GM23338 (cell line): ENCODE results near the gene PSMD4. TPM values are rescaled to one million over a fixed set of nuclear protein-coding genes. Genes with fewer than 3 reads are reported as not detected.

Source experiments
- ATAC-seq: fragments of 200-7000 bp; cut with Tn5 transposase; 3 replicates; pipeline ENCODE4 v1.9.1; 2020
- DNase-seq: peaks from one replicate; pipeline ENCODE4 v3.0.0-alpha.2; 2015; ENCODE audit warnings: low spot score
- H2AFZ ChIP-seq: fragments of 200-600 bp; sonication (generic); 2 replicates; pipeline ENCODE4 v1.8.0; 2016; ENCODE audit warnings: antibody characterized with exemption, mild to moderate bottlenecking, moderate library complexity
- H3F3A ChIP-seq: fragments of 200-600 bp; sonication (generic); replicated peaks from 2 replicates; pipeline ENCODE4 v1.8.0; 2017; ENCODE audit warnings: antibody characterized with exemption, mixed run types, low read depth
- H3K27ac ChIP-seq: fragments of 200-600 bp; sonication (generic); 2 replicates; pipeline ENCODE4 v1.6.1; 2016; ENCODE audit warnings: low read depth
- H3K27me3 ChIP-seq: fragments of 200-600 bp; sonication (generic); 2 replicates; pipeline ENCODE4 v1.8.0; 2016; ENCODE audit warnings: mild to moderate bottlenecking, mixed run types, moderate library complexity; ENCODE audit not compliant: insufficient read depth
- H3K36me3 ChIP-seq: fragments of 200-600 bp; sonication (generic); 2 replicates; pipeline ENCODE4 v1.8.0; 2016; ENCODE audit warnings: mild to moderate bottlenecking; ENCODE audit not compliant: insufficient read depth
- H3K4me1 ChIP-seq: fragments of 200-600 bp; sonication (generic); 2 replicates; pipeline ENCODE4 v1.8.0; 2016; ENCODE audit warnings: mild to moderate bottlenecking, moderate library complexity; ENCODE audit not compliant: insufficient read depth
- H3K4me2 ChIP-seq: fragments of 200-600 bp; sonication (generic); 2 replicates; pipeline ENCODE4 v1.7.1; 2017; ENCODE audit warnings: mixed run types
- H3K4me3 ChIP-seq: fragments of 200-600 bp; sonication (generic); 2 replicates; pipeline ENCODE4 v1.6.1; 2016; ENCODE audit warnings: mixed run types
- H3K79me2 ChIP-seq: fragments of 200-600 bp; sonication (generic); replicated peaks from 2 replicates; pipeline ENCODE4 v1.8.0; 2017; ENCODE audit warnings: mild to moderate bottlenecking; ENCODE audit not compliant: insufficient read depth
- H3K9me2 ChIP-seq: fragments of 200-600 bp; sonication (generic); 2 replicates; pipeline ENCODE4 v1.8.0; 2017; ENCODE audit not compliant: insufficient read depth
- H4K20me1 ChIP-seq: fragments of 200-600 bp; sonication (generic); replicated peaks from 2 replicates; pipeline ENCODE4 v1.8.0; 2017; ENCODE audit warnings: mild to moderate bottlenecking; ENCODE audit not compliant: insufficient read depth
- H3K27ac Mint-ChIP-seq: 2 replicates; pipeline ENCODE4 v1.8.0; 2020; ENCODE audit warnings: inconsistent platforms, mild to moderate bottlenecking, moderate library complexity, mixed read lengths
- H3K27me3 Mint-ChIP-seq: 3 replicates; pipeline ENCODE4 v1.8.0; 2022; ENCODE audit warnings: low read depth, mild to moderate bottlenecking, moderate library complexity, mixed read lengths, inconsistent platforms; ENCODE audit not compliant: insufficient read depth, poor library complexity
- H3K36me3 Mint-ChIP-seq: 3 replicates; pipeline ENCODE4 v1.8.0; 2021; ENCODE audit warnings: low read depth, mild to moderate bottlenecking, inconsistent platforms, moderate library complexity, mixed read lengths
- H3K4me1 Mint-ChIP-seq: 3 replicates; pipeline ENCODE4 v1.8.0; 2020; ENCODE audit warnings: mild to moderate bottlenecking, inconsistent platforms, mixed read lengths
- H3K4me3 Mint-ChIP-seq: 3 replicates; pipeline ENCODE4 v1.8.0; 2021; ENCODE audit warnings: moderate library complexity, mild to moderate bottlenecking, inconsistent platforms, mixed read lengths
- H3K9me3 Mint-ChIP-seq: 3 replicates; pipeline ENCODE4 v1.8.0; 2020; ENCODE audit warnings: moderate library complexity, mild to moderate bottlenecking, inconsistent platforms, mixed read lengths
- EZH2 ChIP-seq: fragments of 200-600 bp; sonication (generic); IDR thresholded peaks from one replicate; pipeline ENCODE4 v1.8.0; 2017; ENCODE audit warnings: antibody characterized with exemption, mild to moderate bottlenecking, low read depth; ENCODE audit not compliant: unreplicated experiment
- JUNB ChIP-seq: IDR thresholded peaks from one replicate; pipeline ENCODE4 v1.6.1; 2016; ENCODE audit warnings: antibody characterized with exemption; ENCODE audit not compliant: unreplicated experiment
- NANOG ChIP-seq: IDR thresholded peaks from 2 replicates; pipeline ENCODE4 v1.6.1; 2016; ENCODE audit warnings: antibody characterized with exemption, borderline replicate concordance
- POLR2AphosphoS5 ChIP-seq: IDR thresholded peaks from 2 replicates; pipeline ENCODE4 v1.6.1; 2016; ENCODE audit warnings: antibody characterized with exemption, low read depth
- STAT1 ChIP-seq: IDR thresholded peaks from one replicate; pipeline ENCODE4 v1.6.1; 2016; ENCODE audit warnings: antibody characterized with exemption; ENCODE audit not compliant: unreplicated experiment
- ZNF114 ChIP-seq: fragments of 250-450 bp; sonication (Bioruptor Pico); IDR thresholded peaks from 2 replicates; pipeline ENCODE4 v1.5.0; 2020; ENCODE audit warnings: mild to moderate bottlenecking, moderate library complexity
- ZNF331 ChIP-seq: fragments of 250-450 bp; sonication (Bioruptor Pico); IDR thresholded peaks from 2 replicates; pipeline ENCODE4 v1.5.0; 2020; ENCODE audit warnings: low read depth, mild to moderate bottlenecking, moderate library complexity
- polyA plus RNA-seq: library from polyadenylated mRNA; unstranded; fragments of >200 nt; fragmentation: Nextera tagmentation; extraction: Ambion mirVana; gene quantifications from 2 replicates; pipeline ENCODE4 v1.2.1, GENCODE V29; 2016
- total RNA-seq: library from RNA; depleted of rRNA; stranded (reverse); fragments of >200 nt; shearing (Covaris generic); gene quantifications from 2 replicates; pipeline ENCODE4 v1.2.3, GENCODE V29; 2014
- TF ChIP-seq, protein P1 (sequence below): IDR thresholded peaks from one replicate; pipeline ENCODE4 v1.6.1; 2018; ENCODE audit warnings: antibody characterized with exemption; ENCODE audit not compliant: unreplicated experiment
- TF ChIP-seq, protein P2 (sequence below), 2 experiments: fragments of 200-600 bp in 1 of 2; sonication (generic) in 1 of 2; conservative IDR thresholded peaks; 2 replicates each; pipeline versions ENCODE4 v1.5.1 to v1.6.1; 2016 to 2017; ENCODE audit warnings: antibody characterized with exemption in 2 of 2, low read depth in 2 of 2, mild to moderate bottlenecking in 2 of 2, moderate library complexity in 1 of 2

The PSMD4 gene
- total and polyA plus RNA-seq, 2 experiments from 2014 or later: 171 to 235 TPM

DNA sequence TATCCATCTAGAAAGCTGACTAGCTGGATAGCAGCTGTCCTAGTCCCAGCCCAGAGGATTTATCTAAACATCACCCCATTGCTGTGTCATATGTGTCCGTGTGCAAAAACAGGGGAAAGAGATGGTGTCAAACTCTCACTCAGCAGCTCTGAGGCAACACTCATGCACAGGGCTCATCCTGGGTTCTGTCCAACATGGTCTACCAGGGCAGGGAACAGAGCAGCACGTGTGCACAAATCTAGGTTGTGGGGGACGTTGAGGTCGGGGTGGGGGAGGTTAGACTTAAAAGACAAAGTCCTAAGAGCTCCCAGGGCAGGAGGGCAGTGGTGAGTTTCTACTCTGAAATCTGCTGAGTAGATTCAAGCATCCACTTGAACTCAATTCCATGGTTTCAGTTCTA, 56.5 kb downstream of the PSMD4 start (continued):
- TF ChIP-seq, protein P1, sequence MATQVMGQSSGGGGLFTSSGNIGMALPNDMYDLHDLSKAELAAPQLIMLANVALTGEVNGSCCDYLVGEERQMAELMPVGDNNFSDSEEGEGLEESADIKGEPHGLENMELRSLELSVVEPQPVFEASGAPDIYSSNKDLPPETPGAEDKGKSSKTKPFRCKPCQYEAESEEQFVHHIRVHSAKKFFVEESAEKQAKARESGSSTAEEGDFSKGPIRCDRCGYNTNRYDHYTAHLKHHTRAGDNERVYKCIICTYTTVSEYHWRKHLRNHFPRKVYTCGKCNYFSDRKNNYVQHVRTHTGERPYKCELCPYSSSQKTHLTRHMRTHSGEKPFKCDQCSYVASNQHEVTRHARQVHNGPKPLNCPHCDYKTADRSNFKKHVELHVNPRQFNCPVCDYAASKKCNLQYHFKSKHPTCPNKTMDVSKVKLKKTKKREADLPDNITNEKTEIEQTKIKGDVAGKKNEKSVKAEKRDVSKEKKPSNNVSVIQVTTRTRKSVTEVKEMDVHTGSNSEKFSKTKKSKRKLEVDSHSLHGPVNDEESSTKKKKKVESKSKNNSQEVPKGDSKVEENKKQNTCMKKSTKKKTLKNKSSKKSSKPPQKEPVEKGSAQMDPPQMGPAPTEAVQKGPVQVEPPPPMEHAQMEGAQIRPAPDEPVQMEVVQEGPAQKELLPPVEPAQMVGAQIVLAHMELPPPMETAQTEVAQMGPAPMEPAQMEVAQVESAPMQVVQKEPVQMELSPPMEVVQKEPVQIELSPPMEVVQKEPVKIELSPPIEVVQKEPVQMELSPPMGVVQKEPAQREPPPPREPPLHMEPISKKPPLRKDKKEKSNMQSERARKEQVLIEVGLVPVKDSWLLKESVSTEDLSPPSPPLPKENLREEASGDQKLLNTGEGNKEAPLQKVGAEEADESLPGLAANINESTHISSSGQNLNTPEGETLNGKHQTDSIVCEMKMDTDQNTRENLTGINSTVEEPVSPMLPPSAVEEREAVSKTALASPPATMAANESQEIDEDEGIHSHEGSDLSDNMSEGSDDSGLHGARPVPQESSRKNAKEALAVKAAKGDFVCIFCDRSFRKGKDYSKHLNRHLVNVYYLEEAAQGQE: no peak
- TF ChIP-seq, protein P2, sequence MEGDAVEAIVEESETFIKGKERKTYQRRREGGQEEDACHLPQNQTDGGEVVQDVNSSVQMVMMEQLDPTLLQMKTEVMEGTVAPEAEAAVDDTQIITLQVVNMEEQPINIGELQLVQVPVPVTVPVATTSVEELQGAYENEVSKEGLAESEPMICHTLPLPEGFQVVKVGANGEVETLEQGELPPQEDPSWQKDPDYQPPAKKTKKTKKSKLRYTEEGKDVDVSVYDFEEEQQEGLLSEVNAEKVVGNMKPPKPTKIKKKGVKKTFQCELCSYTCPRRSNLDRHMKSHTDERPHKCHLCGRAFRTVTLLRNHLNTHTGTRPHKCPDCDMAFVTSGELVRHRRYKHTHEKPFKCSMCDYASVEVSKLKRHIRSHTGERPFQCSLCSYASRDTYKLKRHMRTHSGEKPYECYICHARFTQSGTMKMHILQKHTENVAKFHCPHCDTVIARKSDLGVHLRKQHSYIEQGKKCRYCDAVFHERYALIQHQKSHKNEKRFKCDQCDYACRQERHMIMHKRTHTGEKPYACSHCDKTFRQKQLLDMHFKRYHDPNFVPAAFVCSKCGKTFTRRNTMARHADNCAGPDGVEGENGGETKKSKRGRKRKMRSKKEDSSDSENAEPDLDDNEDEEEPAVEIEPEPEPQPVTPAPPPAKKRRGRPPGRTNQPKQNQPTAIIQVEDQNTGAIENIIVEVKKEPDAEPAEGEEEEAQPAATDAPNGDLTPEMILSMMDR (conservative IDR thresholded peaks at IDR 0.05; ENCODE audit: low read depth in 2 of 2): no peak
- TF ChIP-seq JUNB (no peak), STAT1 (no peak), ZNF331 (CRISPR knock-in tag) (no peak), ZNF114 (CRISPR knock-in tag) (no peak), EZH2 (no peak), POLR2AphosphoS5 (no peak), NANOG (no peak)

DNA sequence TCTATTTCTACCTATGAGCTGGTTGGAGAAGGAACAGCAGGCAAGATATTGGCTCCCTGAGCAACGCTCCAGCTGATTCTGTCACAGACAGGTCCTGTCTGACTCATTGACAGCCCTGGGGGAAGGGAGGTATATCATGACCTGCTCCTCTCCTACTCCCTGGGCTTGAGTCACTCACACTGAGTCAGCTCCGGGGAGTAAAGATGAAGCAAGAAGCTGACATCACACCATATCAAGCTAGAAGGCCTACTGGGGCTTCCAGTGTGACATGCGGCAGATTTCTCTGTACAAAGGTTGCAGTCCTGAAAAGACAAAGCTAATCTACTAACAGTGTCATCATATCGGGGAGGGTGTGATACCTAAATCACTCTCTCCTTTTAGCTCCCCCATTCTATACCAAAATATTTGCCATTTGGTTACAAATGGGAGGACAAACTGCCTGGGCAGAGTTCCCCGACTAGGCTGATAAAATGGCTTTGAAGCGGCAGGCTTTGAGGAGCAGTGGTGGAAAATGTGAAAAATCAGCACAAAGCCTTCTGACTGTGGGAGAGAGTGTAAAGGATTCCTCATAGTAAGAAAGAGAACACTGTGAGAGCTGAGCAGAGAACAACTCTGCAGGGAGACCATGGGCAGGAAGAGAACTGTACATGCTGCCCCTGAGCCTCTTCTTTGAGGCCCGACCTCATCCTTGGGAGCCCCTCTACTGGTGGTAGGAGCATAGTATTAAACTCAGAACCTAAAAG, 57.2 kb downstream of the PSMD4 start:
- H3K4me2 ChIP-seq: no peak overlapping the region
- no peaks in the 10 kb centered on the region for H3K79me2 ChIP-seq
- DNase-seq (no peak), ATAC-seq (no peak)
- 0 out of 2 replicates have a peak, but pooled peaks cover 4% of the 10 kb centered on the region for H3F3A ChIP-seq
- H2AFZ ChIP-seq: no peak overlapping the region
- Mint-ChIP-seq H3K27me3 (peaks cover 4% of the 10 kb centered on the region), H3K27ac (no peak overlapping the region), H3K4me1 (peaks cover 18% of the 10 kb centered on the region), H3K4me3 (no peak overlapping the region), H3K9me3 (no peaks in the 10 kb centered on the region), H3K36me3 (peaks cover 25% of the 10 kb centered on the region; the same call in 2 of the 3 replicates)
- TF ChIP-seq STAT1 (no peak), POLR2AphosphoS5 (no peak)
- peaks cover 6% of the 10 kb centered on the region for H4K20me1 ChIP-seq
- peaks cover 10% of the 10 kb centered on the region; the same call in 1 of the 2 replicates for H3K4me1 ChIP-seq
- H3K27me3 ChIP-seq: no peaks in the 10 kb centered on the region
- no peak overlapping the region for H3K4me3 ChIP-seq
- no peak overlapping the region for H3K27ac ChIP-seq
- no peaks in the 10 kb centered on the region for H3K9me2 ChIP-seq
- peaks cover 18% of the 10 kb centered on the region; the same call in 1 of the 2 replicates for H3K36me3 ChIP-seq
